GM12873 (cell line): ENCODE data around the gene CD209.

Experiments used
- TF ChIP-seq, protein P1 (sequence below): IDR thresholded peaks from 2 replicates; pipeline ENCODE4 v1.5.1; 2012; ENCODE audit warnings: low read depth, mild to moderate bottlenecking, moderate library complexity, low read length, control low read depth; ENCODE audit not compliant: insufficient read depth; ENCODE audit errors: missing control alignments

The CD209 gene

DNA sequence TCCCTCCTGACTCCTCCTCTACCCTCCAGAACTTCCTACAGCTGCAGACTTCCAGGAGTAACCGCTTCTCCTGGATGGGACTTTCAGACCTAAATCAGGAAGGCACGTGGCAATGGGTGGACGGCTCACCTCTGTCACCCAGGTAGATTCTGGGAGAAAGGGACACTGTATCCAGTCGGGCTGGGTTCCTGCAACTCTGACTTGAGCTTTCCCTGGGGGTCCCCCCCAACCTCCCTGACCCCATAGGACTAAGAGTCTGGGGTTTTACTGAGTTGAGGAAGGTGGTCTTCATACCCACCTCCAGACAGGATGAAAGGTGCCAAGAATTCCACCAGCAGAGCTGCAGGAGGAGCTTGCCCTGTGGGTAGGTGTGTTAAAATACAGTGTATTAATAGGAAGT lies 20.2 kb upstream of the CD209 start:
- TF ChIP-seq, protein P1, sequence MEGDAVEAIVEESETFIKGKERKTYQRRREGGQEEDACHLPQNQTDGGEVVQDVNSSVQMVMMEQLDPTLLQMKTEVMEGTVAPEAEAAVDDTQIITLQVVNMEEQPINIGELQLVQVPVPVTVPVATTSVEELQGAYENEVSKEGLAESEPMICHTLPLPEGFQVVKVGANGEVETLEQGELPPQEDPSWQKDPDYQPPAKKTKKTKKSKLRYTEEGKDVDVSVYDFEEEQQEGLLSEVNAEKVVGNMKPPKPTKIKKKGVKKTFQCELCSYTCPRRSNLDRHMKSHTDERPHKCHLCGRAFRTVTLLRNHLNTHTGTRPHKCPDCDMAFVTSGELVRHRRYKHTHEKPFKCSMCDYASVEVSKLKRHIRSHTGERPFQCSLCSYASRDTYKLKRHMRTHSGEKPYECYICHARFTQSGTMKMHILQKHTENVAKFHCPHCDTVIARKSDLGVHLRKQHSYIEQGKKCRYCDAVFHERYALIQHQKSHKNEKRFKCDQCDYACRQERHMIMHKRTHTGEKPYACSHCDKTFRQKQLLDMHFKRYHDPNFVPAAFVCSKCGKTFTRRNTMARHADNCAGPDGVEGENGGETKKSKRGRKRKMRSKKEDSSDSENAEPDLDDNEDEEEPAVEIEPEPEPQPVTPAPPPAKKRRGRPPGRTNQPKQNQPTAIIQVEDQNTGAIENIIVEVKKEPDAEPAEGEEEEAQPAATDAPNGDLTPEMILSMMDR = no peak

DNA sequence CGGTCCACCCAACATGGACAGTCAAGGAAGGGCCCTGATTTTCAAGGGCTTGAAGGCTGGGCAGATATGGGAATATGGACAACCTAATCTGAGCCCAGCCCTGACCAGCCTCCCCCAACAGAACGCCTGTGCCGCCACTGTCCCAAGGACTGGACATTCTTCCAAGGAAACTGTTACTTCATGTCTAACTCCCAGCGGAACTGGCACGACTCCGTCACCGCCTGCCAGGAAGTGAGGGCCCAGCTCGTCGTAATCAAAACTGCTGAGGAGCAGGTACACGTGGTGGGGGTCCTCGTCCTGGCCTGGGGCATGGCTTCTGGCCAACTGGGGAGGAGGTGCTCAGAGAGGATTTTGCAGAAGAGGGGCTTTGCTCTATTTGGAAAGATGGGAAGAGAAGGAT lies 19.2 kb upstream of the CD209 start:
- TF ChIP-seq, protein P1 = no peak

DNA sequence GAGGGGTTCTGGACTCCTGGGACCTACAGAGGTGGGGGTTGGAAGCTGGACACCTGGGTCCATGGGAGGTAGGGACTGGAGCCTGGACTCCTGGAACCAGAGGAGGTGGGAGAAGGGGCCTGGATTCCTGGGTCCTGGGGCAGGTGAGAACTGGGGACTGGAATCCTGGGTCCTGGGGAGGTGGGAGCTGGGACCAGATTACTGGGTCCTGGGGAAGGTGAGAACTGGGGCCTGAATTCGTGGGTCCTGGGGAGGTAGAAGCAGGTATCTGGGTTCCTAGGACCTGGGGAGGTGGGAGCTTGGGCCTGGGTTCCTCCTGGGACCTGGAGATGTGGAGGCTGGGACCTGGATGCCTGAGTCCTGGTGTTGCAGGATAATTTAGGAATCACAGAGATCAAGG lies 16.4 kb upstream of the CD209 start:
- TF ChIP-seq, protein P1 = no peak

DNA sequence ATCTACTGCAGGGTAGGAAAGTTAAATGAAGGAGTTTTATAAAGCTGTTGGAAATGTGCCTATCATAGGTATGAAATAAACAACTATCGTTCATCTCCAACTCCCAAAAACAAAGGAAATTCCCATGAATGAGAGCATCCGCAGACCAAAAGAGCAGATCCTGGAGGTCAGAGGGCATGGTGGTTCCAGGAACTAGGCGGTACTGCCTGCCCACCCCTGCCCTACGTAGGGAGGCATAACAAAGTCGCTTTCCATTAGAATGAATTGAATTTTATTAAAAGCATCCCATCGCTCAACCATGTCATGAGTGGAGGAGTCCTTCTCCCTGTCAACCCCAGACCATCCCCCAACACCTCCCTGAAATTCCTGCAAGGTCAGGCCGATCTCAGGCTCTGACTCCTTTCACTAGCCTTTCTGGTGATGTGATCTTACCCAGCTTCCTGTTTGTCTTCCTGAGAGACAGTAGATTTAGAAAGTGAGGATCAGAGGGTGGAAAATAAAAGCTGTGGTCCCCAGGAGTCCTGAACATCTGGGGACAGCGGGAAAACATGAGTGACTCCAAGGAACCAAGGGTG lies 15.5 kb upstream of the CD209 start, which contains the start of gene CLEC4M:
TSS of gene CLEC4M (plus strand) at position 525 of the 575 bp plus-strand sequence. CDS start at position 549, 24 bp downstream.
- TF ChIP-seq, protein P1 = no peak

DNA sequence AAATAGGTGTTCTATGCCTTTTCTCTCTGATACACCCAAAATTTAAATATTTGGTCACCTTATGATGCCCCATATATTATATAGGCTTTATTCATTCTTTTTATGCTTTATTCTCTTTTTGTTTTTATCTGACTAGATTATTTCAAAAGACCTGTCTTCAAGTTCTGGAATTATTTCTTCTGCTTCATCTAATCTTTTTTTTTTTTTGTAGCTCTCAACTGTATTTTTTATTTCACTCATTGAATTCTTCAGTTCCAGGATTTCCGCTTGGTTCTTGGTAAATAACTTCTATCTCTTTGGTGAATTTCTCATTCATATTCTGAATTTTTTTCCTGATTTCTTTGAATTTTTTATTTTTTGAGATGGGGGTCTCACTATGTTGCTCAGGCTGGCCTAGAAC lies 11.8 kb upstream of the CD209 start:
- TF ChIP-seq, protein P1 = no peak

DNA sequence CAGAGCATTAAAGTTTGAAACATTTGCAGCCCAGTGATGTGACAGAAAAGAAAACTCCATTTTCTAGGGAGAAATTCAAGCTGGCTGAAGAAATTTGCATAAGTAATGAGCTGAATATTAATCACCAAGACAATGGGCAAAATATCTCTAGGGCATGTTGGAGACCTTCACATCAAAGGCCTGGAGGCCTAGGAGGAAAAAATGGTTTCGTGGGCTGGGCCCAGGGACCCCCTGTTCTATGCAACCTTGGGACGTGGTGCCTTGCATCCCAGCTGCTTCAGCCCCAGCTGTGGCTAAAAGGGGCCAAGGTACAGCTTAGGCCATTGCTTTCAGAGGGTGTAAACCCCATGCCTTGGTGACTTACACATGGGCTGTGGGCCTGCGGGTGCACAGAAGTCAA lies 10.0 kb upstream of the CD209 start:
- TF ChIP-seq, protein P1 = no peak

DNA sequence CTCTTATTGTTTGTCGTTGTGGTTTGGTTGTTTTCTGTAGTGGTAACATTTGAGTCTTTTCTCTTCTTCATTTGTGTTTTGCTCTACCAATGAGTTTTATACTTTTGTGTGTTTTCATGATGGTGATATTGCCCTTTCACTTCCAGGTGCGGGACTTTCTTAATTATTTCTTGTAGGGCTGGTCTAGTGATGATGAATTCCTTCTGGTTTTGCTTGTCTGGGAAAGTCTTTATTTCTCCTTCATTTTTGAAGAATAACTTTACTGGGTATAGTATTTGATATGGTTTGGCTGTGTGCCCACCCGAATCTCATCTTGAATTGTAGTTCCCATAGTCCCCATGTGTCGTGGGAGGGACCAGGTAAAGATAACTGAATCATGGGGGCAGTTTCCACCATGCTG lies 8.9 kb upstream of the CD209 start:
- TF ChIP-seq, protein P1 = no peak
